B cell (primary cell): ENCODE measurements around the gene RECK. TPM values are rescaled to one million over a fixed set of nuclear protein-coding genes. Genes with fewer than 3 reads are reported as not detected.

Source experiments
- ATAC-seq: fragments of 200-7000 bp; cut with Tn5 transposase; one replicate; pipeline ENCODE4 v1.10.0; 2021; ENCODE audit warnings: low read depth, mild to moderate bottlenecking, moderate number of reproducible peaks, moderate library complexity
- CTCF ChIA-PET: fragments of 350-600 bp; sonication (Branson Sonifier 250); formaldehyde crosslinking; loops from one replicate; lab custom pipeline; 2021; ENCODE audit warnings: antibody characterized with exemption, inconsistent platforms; lab: Charles Lee
- POLR2A ChIA-PET: fragments of 350-600 bp; sonication (Branson Sonifier 250); formaldehyde crosslinking; loops from one replicate; lab custom pipeline; 2021; ENCODE audit warnings: antibody characterized with exemption; lab: Charles Lee
- DNase-seq: peaks from one replicate; pipeline ENCODE4 v3.0.0; 2013
- H2AFZ ChIP-seq: 2 replicates; pipeline ENCODE4 v1.6.1; 2012; ENCODE audit warnings: mild to moderate bottlenecking, low read depth, low read length; ENCODE audit not compliant: insufficient read depth, poor library complexity, severe bottlenecking
- H3K27ac ChIP-seq, 2 donors: 1 replicate in 1 of 2; 2 replicates in 1 of 2; pipeline ENCODE4 v1.5.1; 2012 to 2013; ENCODE audit warnings: low read length in 2 of 2, mild to moderate bottlenecking in 2 of 2, moderate library complexity in 1 of 2
- H3K27me3 ChIP-seq, 4 experiments: fragments of 200-600 bp in 1 of 4; sonication (generic) in 1 of 4; replicated peaks in 1 of 4; 1 replicate in 2 of 4; 2 replicates in 2 of 4; pipeline versions ENCODE4 v1.6.1 to v1.7.0; 2013 to 2016; ENCODE audit warnings: low read length in 3 of 4, mild to moderate bottlenecking in 2 of 4, mixed read lengths in 1 of 4, moderate library complexity in 1 of 4; ENCODE audit not compliant: insufficient read depth in 4 of 4, control insufficient read depth in 3 of 4; ENCODE audit errors: control extremely low read depth in 1 of 4
- H3K36me3 ChIP-seq, 2 experiments: replicated peaks in 1 of 2; 1 replicate in 1 of 2; 2 replicates in 1 of 2; pipeline versions ENCODE4 v1.6.1 to v1.7.1; 2013; ENCODE audit warnings: low read length in 1 of 2; ENCODE audit not compliant: insufficient read depth in 2 of 2, control insufficient read depth in 1 of 2; ENCODE audit errors: control extremely low read depth in 1 of 2, extremely low read depth in 1 of 2
- H3K4me1 ChIP-seq, 2 donors: fragments of 200-600 bp in 1 of 2; sonication (generic) in 1 of 2; 1 replicate in 1 of 2; 2 replicates in 1 of 2; pipeline versions ENCODE4 v1.5.1 to v1.6.1; 2013 to 2017; ENCODE audit warnings: low read length in 2 of 2; ENCODE audit not compliant: control insufficient read depth in 2 of 2, insufficient read depth in 2 of 2
- H3K4me2 ChIP-seq: replicated peaks from 2 replicates; pipeline ENCODE3; 2012; ENCODE audit warnings: mild to moderate bottlenecking, low read depth, low read length; ENCODE audit not compliant: poor library complexity, severe bottlenecking
- H3K4me3 ChIP-seq, 5 experiments: fragments of 200-600 bp in 1 of 5; sonication (generic) in 1 of 5; 1 replicate in 3 of 5; 2 replicates in 2 of 5; pipeline versions ENCODE4 v1.5.1 to v1.7.0; 2011 to 2016; ENCODE audit warnings: low read length in 4 of 5, mild to moderate bottlenecking in 4 of 5, low read depth in 2 of 5, control low read depth in 1 of 5, moderate library complexity in 1 of 5; ENCODE audit not compliant: insufficient read depth in 1 of 5; ENCODE audit errors: control extremely low read depth in 1 of 5, extremely low read depth in 1 of 5
- H3K79me2 ChIP-seq: fragments of 200-600 bp; sonication (generic); one replicate; pipeline ENCODE4 v1.6.0; 2016; ENCODE audit warnings: low read length; ENCODE audit not compliant: control insufficient read depth, insufficient read depth
- H3K9ac ChIP-seq: fragments of 200-600 bp; sonication (generic); 2 replicates; pipeline ENCODE4 v1.6.1; 2017; ENCODE audit warnings: mild to moderate bottlenecking, low read length, moderate library complexity
- H3K9me3 ChIP-seq, 3 donors: one replicate each; pipeline versions ENCODE4 v1.6.1 to v1.7.1; 2013; ENCODE audit warnings: low read length in 2 of 3; ENCODE audit not compliant: control insufficient read depth in 2 of 3, insufficient read depth in 1 of 3; ENCODE audit errors: control extremely low read depth in 1 of 3
- H4K20me1 ChIP-seq: 2 replicates; pipeline ENCODE4 v1.6.0; 2012; ENCODE audit warnings: mild to moderate bottlenecking, low read length; ENCODE audit not compliant: insufficient read depth, control insufficient read depth, poor library complexity, severe bottlenecking
- H3K27ac Mint-ChIP-seq: one replicate; pipeline ENCODE4 v1.8.0; 2021; ENCODE audit warnings: mixed read lengths
- H3K27me3 Mint-ChIP-seq: one replicate; pipeline ENCODE4 v1.8.0; 2021; ENCODE audit warnings: mixed read lengths
- H3K4me1 Mint-ChIP-seq: one replicate; pipeline ENCODE4 v1.8.0; 2021; ENCODE audit warnings: mixed read lengths
- H3K4me3 Mint-ChIP-seq: one replicate; pipeline ENCODE4 v1.8.0; 2021; ENCODE audit warnings: mixed read lengths
- H3K9me3 Mint-ChIP-seq: one replicate; pipeline ENCODE4 v1.8.0; 2022; ENCODE audit warnings: mixed read lengths; ENCODE audit not compliant: insufficient read depth
- CTCF ChIP-seq: fragments of 200-600 bp; IDR thresholded peaks from one replicate; pipeline ENCODE4 v1.8.0; 2022; ENCODE audit warnings: antibody characterized with exemption, mild to moderate bottlenecking
- EZH2 ChIP-seq: IDR thresholded peaks from 2 replicates; pipeline ENCODE4 v1.6.1; 2012; ENCODE audit warnings: borderline replicate concordance, low read depth, mild to moderate bottlenecking, moderate library complexity, low read length; ENCODE audit not compliant: insufficient read depth, poor library complexity, severe bottlenecking
- WGBS: methylation state at CpG from one replicate; pipeline ENCODE4 v1.1.5; 2013; ENCODE audit warnings: missing lambda C conversion rate; ENCODE audit not compliant: insufficient coverage; 5-methylcytosine and 5-hydroxymethylcytosine counted together
- intact Hi-C: fragments of 100-400 bp; cut with micrococcal nuclease; formaldehyde crosslinking; loops from one replicate; pipeline ENCODE4 v1.10.0; 2022
- polyA plus RNA-seq: library from polyadenylated mRNA; depleted of rRNA; stranded (reverse); fragments of >200 nt; gene quantifications from 2 replicates; pipeline ENCODE4 v1.2.3, GENCODE V29; 2012
- total RNA-seq, 2 donors: library from RNA; stranded (reverse); fragments of 120-200 nt in 1 of 2; gene quantifications; 1 replicate in 1 of 2; 2 replicates in 1 of 2; pipeline versions ENCODE4 v1.2.3 to v1.2.4, GENCODE V29; 2013 to 2022

The RECK gene
- total and polyA plus RNA-seq, 2 donors (not counting 1 experiment from before 2014, with no cell fraction given), result 5.6 to 7.7 TPM

DNA sequence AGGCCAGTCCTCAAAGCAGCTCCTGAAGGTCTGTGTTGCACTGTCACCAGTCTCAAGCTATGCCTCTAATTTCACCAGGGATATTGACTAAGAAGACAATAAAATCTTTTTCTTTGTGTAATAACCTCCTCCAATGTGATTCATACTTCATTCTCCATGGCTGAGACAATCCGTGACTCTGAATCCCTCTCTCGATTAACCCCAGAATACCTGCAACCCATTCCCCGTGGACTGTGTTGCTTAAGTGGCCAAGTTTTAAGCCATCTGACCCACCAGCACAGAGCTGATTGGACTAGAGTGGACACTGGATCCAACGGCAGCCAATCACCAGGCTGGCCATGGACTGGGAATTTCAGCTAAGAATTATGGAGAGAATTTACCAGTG lies 127.1 kb downstream of the RECK start:
- no peak overlapping the region for H3K4me2 ChIP-seq
- no peak overlapping the region for H2AFZ ChIP-seq
- H3K79me2 ChIP-seq, result no peaks in the 10 kb centered on the region
- ChIA-PET CTCF (interaction anchor here (0.9 to 8.2 kb wide), 12 partner anchors 9 to 140 kb away, joined by 3 to 435 read pairs (median 9); partner anchors contain the start of genes CLTA and GLIPR2), POLR2A (no interaction called here)
- no peaks in the 10 kb centered on the region for H3K27me3 ChIP-seq
- TF ChIP-seq CTCF, result no peak
- no peak for TF ChIP-seq EZH2
- no peak overlapping the region for H3K27ac ChIP-seq
- Mint-ChIP-seq H3K9me3 (no peaks in the 10 kb centered on the region), H3K27me3 (no peaks in the 10 kb centered on the region), H3K4me3 (no peak overlapping the region), H3K27ac (no peak overlapping the region), H3K4me1 (peaks cover 3% of the 10 kb centered on the region)
- intact Hi-C loops, result loop anchor here (10.0 kb wide), 1 partner anchor 129 kb away; the partner anchor contains the start of gene RECK
- H3K9me3 ChIP-seq, result no peaks in the 10 kb centered on the region
- H3K4me1 ChIP-seq, result peaks cover 0 to 10% of the 10 kb centered on the region in 2 donors
- H4K20me1 ChIP-seq, result no peaks in the 10 kb centered on the region
- ATAC-seq (no peak), DNase-seq (no peak)
- no peak overlapping the region for H3K9ac ChIP-seq
- no peak overlapping the region for H3K4me3 ChIP-seq
- no peaks in the 10 kb centered on the region for H3K36me3 ChIP-seq
- 100% methylated on average over 4 of the region's 4 CpGs for WGBS

- no peak for TF ChIP-seq EZH2
- no peak for TF ChIP-seq CTCF
- Histone ChIP-seq H3K4me1 (peaks cover 0 to 10% of the 10 kb centered on the region in 2 donors), H3K79me2 (no peaks in the 10 kb centered on the region), H3K4me3 (no peak overlapping the region), H4K20me1 (no peaks in the 10 kb centered on the region), H3K9ac (no peak overlapping the region), H2AFZ (no peak overlapping the region), H3K36me3 (no peaks in the 10 kb centered on the region), H3K27ac (no peak overlapping the region), H3K4me2 (no peak overlapping the region), H3K27me3 (no peaks in the 10 kb centered on the region), H3K9me3 (no peaks in the 10 kb centered on the region)
- ATAC-seq (no peak), DNase-seq (no peak)
- no peaks in the 10 kb centered on the region for H3K9me3 Mint-ChIP-seq
- no peak overlapping the region for H3K4me3 Mint-ChIP-seq
- peaks cover 3% of the 10 kb centered on the region for H3K4me1 Mint-ChIP-seq
- intact Hi-C loops, result loop anchor here (10.0 kb wide), 1 partner anchor 130 kb away; the partner anchor contains the start of gene RECK
- ChIA-PET POLR2A (interaction anchor here (0.6 to 0.7 kb wide), 2 partner anchors 57 to 59 kb away, joined by 5 to 6 read pairs; no protein-coding TSS in a partner anchor), CTCF (interaction anchor here (0.5 to 8.2 kb wide), 14 partner anchors 10 to 141 kb away, joined by 3 to 435 read pairs (median 8); partner anchors contain the start of genes CLTA and GLIPR2)
- WGBS, result 92% methylated on average over 5 of the region's 6 CpGs
- H3K27ac Mint-ChIP-seq, result no peak overlapping the region
- no peaks in the 10 kb centered on the region for H3K27me3 Mint-ChIP-seq
These were observed 127.7 kb downstream of the RECK start for GRCh38 chr9:36164372-36164771.
